Measurements from ENCODE around the gene BATF3. TPM values are rescaled to one million over a fixed set of nuclear protein-coding genes. Genes with fewer than 3 reads are reported as not detected.
A peak's percentile ranks its signal among the peaks of the same experiment; 100 is the strongest.

Gene BATF3, protein sequence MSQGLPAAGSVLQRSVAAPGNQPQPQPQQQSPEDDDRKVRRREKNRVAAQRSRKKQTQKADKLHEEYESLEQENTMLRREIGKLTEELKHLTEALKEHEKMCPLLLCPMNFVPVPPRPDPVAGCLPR
- 21.6 TPM for total RNA-seq
- polyA plus RNA-seq = 27.2 TPM
- long read RNA-seq, donor 1 = 0 reads
- long read RNA-seq, donor 2, transcript BATF3-201 (3 exons, 980 nt) = major isoform, 20 of 25 reads
- long read RNA-seq, donor 2, transcript BATF3-203 (2 exons, 2,357 nt) = minor isoform, 5 of 25 reads
- long read RNA-seq, donor 2, partial matches to known transcripts = 0 of 25 reads
- long read RNA-seq, donor 2, other reads (novel, unspliced or antisense) = 0 of 25 reads
- long read RNA-seq, donor 3, transcript BATF3-201 (3 exons, 980 nt) = major isoform, 12 of 13 reads
- long read RNA-seq, donor 3, partial matches to known transcripts = 0 of 13 reads
- long read RNA-seq, donor 3, other reads (novel, unspliced or antisense) = 0 of 13 reads
- long read RNA-seq, donor 4, partial matches to known transcripts = 0 of 2 reads
- long read RNA-seq, donor 4, other reads (novel, unspliced or antisense) = 0 of 2 reads
- long read RNA-seq, donor 5, transcript BATF3-201 (3 exons, 980 nt) = major isoform, 24 of 25 reads
- long read RNA-seq, donor 5, partial matches to known transcripts = 0 of 25 reads
- long read RNA-seq, donor 5, other reads (novel, unspliced or antisense) = 0 of 25 reads
- long read RNA-seq, donor 6, transcript BATF3-201 (3 exons, 980 nt) = major isoform, 8 of 11 reads
- long read RNA-seq, donor 6, partial matches to known transcripts = 0 of 11 reads
- long read RNA-seq, donor 6, other reads (novel, unspliced or antisense) = 0 of 11 reads
- long read RNA-seq, donor 7, transcript BATF3-201 (3 exons, 980 nt) = major isoform, 7 of 10 reads
- long read RNA-seq, donor 7, partial matches to known transcripts = 0 of 10 reads
- long read RNA-seq, donor 7, other reads (novel, unspliced or antisense) = 0 of 10 reads
- long read RNA-seq, donor 8, partial matches to known transcripts = 0 of 5 reads
- long read RNA-seq, donor 8, other reads (novel, unspliced or antisense) = 0 of 5 reads
- long read RNA-seq, donor 9, partial matches to known transcripts = 0 of 4 reads
- long read RNA-seq, donor 9, other reads (novel, unspliced or antisense) = 0 of 4 reads
- long read RNA-seq, donor 10, partial matches to known transcripts = 0 of 3 reads
- long read RNA-seq, donor 10, other reads (novel, unspliced or antisense) = 0 of 3 reads

DNA sequence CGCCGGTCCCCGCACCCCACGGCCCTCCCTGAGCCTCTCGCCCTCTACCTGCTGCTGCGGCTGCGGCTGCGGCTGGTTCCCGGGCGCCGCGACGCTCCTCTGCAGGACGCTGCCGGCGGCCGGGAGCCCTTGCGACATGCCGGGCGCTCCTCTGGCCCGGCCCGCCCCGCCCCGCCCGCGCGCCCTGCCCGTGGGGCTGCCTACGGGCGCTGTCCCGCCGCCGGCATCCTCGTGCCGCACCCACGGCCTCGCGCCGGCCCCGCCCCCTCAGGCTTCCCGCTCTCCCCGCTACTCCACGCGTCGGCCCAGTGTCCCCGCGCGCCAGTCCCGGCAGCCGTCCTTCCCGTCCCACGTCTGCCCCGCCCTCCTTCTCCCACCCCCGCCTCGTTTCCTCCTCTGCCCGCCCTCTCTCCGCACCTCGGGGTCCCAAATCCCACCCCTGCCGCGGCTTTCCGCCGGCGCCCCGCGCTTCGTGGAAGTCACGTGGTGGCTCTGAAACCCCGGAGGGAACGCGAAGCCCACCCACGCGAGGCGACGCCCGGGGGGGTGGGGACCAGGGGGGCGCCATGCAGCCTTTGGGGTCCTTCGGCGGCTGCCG lies at the start of gene BATF3:
BATF3 (minus strand) TSS at position 216 of the 598 bp plus-strand sequence; CDS start at position 138, 78 bp downstream.
- Histone ChIP-seq H3K27me3 (ENCODE audit: control insufficient read depth in 2 of 2, insufficient read depth in 1 of 2, low read length in 1 of 2) (peaks cover 19 to 67% of the 10 kb centered on the region in 2 donors), H3K4me3 (ENCODE audit: low read length in 2 of 2) (peak within 1 kb of the TSS; percentile 43 to 52), H3K36me3 (ENCODE audit: control insufficient read depth in 2 of 2, insufficient read depth in 2 of 2, low read length in 1 of 2) (no peaks in the 10 kb centered on the region), H3K4me1 (ENCODE audit: control insufficient read depth in 2 of 2, insufficient read depth in 2 of 2, low read length in 2 of 2) (peaks cover 11 to 26% of the 10 kb centered on the region in 2 donors), H3K27ac (ENCODE audit: low read depth in 1 of 2, low read length in 1 of 2) (no peak within 1 kb of the TSS), H3K9me3 (ENCODE audit: control insufficient read depth in 2 of 2, insufficient read depth in 1 of 2, low read length in 1 of 2) (no peaks in the 10 kb centered on the region)
- 1% methylated on average over 79 of the region's 79 CpGs for WGBS
- peak in 4 of 9 donors; percentile 13 to 46 (median 26) for DNase-seq (ENCODE audit: low read depth in 6 of 9, low spot score in 9 of 9)

- peaks cover 0 to 2% of the 10 kb centered on the region in 2 donors for H3K36me3 ChIP-seq (ENCODE audit: control insufficient read depth in 2 of 2, insufficient read depth in 2 of 2, low read length in 1 of 2)
- H3K9me3 ChIP-seq (ENCODE audit: control insufficient read depth in 2 of 2, insufficient read depth in 1 of 2, low read length in 1 of 2) = peaks cover 0 to 5% of the 10 kb centered on the region in 2 donors
- peaks cover 4 to 16% of the 10 kb centered on the region in 2 donors for H3K4me1 ChIP-seq (ENCODE audit: control insufficient read depth in 2 of 2, insufficient read depth in 2 of 2, low read length in 2 of 2)
- WGBS = 97% methylated on average over 3 of the region's 3 CpGs
- H3K27me3 ChIP-seq (ENCODE audit: control insufficient read depth in 2 of 2, insufficient read depth in 1 of 2, low read length in 1 of 2) = no peaks in the 10 kb centered on the region
- H3K4me3 ChIP-seq (ENCODE audit: low read length in 2 of 2) = no peak overlapping the region
- DNase-seq (ENCODE audit: low read depth in 6 of 9, low spot score in 9 of 9) = no peak
- H3K27ac ChIP-seq (ENCODE audit: low read depth in 1 of 2, low read length in 1 of 2) = no peak overlapping the region
Observed at GRCh38 chr1:212746546-212746945, 46.9 kb upstream of the BATF3 start.

DNA sequence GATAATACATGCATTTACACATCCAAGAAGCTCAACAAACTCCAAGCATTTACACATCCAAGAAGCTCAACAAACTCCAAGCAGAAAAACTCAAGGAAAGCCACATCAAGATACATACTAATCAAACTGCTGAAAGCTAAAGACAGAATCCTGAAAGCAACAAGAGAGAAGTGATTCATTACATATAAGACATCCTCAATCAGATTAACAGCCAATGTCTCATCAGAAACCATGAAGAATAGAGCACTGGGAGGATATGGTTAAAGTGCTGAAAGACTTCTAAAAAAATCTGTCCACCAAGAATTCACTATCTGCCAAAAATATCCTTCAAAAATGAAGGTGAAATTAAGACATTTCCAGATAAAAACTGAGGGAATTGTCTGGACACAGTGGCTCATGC lies 45.7 kb upstream of the BATF3 start:
- peaks cover 0 to 6% of the 10 kb centered on the region in 2 donors for H3K36me3 ChIP-seq (ENCODE audit: control insufficient read depth in 2 of 2, insufficient read depth in 2 of 2, low read length in 1 of 2)
- no peak overlapping the region for H3K27ac ChIP-seq (ENCODE audit: low read depth in 1 of 2, low read length in 1 of 2)
- no peak overlapping the region for H3K4me3 ChIP-seq (ENCODE audit: low read length in 2 of 2)
- H3K4me1 ChIP-seq (ENCODE audit: control insufficient read depth in 2 of 2, insufficient read depth in 2 of 2, low read length in 2 of 2) = peaks cover 4 to 15% of the 10 kb centered on the region in 2 donors
- DNase-seq (ENCODE audit: low read depth in 6 of 9, low spot score in 9 of 9) = no peak
- peaks cover 0 to 5% of the 10 kb centered on the region in 2 donors for H3K9me3 ChIP-seq (ENCODE audit: control insufficient read depth in 2 of 2, insufficient read depth in 1 of 2, low read length in 1 of 2)
- no peaks in the 10 kb centered on the region for H3K27me3 ChIP-seq (ENCODE audit: control insufficient read depth in 2 of 2, insufficient read depth in 1 of 2, low read length in 1 of 2)

- Histone ChIP-seq H3K9me3 (ENCODE audit: control insufficient read depth in 2 of 2, insufficient read depth in 1 of 2, low read length in 1 of 2) (peaks cover 0 to 5% of the 10 kb centered on the region in 2 donors), H3K36me3 (ENCODE audit: control insufficient read depth in 2 of 2, insufficient read depth in 2 of 2, low read length in 1 of 2) (peaks cover 0 to 9% of the 10 kb centered on the region in 2 donors), H3K27ac (ENCODE audit: low read depth in 1 of 2, low read length in 1 of 2) (peak overlapping the region; percentile 47 to 76), H3K4me3 (ENCODE audit: low read length in 2 of 2) (no peak overlapping the region), H3K27me3 (ENCODE audit: control insufficient read depth in 2 of 2, insufficient read depth in 1 of 2, low read length in 1 of 2) (no peaks in the 10 kb centered on the region), H3K4me1 (ENCODE audit: control insufficient read depth in 2 of 2, insufficient read depth in 2 of 2, low read length in 2 of 2) (peaks cover 4 to 9% of the 10 kb centered on the region in 2 donors)
- WGBS = 8% methylated on average over 4 of the region's 4 CpGs
- peak in 5 of 9 donors; percentile 37 to 74 (median 45) for DNase-seq (ENCODE audit: low read depth in 6 of 9, low spot score in 9 of 9)
Observed at GRCh38 chr1:212743901-212744475, 44.3 kb upstream of the BATF3 start.

GRCh38 chr1:212738330-212738729 lies 38.7 kb upstream of the BATF3 start:
- H3K27ac ChIP-seq (ENCODE audit: low read depth in 1 of 2, low read length in 1 of 2) = no peak overlapping the region
- peaks cover 0 to under 1% of the 10 kb centered on the region in 2 donors for H3K4me1 ChIP-seq (ENCODE audit: control insufficient read depth in 2 of 2, insufficient read depth in 2 of 2, low read length in 2 of 2)
- no peaks in the 10 kb centered on the region for H3K9me3 ChIP-seq (ENCODE audit: control insufficient read depth in 2 of 2, insufficient read depth in 1 of 2, low read length in 1 of 2)
- H3K4me3 ChIP-seq (ENCODE audit: low read length in 2 of 2) = no peak overlapping the region
- H3K27me3 ChIP-seq (ENCODE audit: control insufficient read depth in 2 of 2, insufficient read depth in 1 of 2, low read length in 1 of 2) = no peaks in the 10 kb centered on the region
- WGBS = 73% methylated on average over 1 of the region's 1 CpG
- no peak for DNase-seq (ENCODE audit: low read depth in 6 of 9, low spot score in 9 of 9)
- peaks cover under 1 to 11% of the 10 kb centered on the region in 2 donors for H3K36me3 ChIP-seq (ENCODE audit: control insufficient read depth in 2 of 2, insufficient read depth in 2 of 2, low read length in 1 of 2)

GRCh38 chr1:212737559-212737958 lies 37.9 kb upstream of the BATF3 start:
- Histone ChIP-seq H3K4me1 (ENCODE audit: control insufficient read depth in 2 of 2, insufficient read depth in 2 of 2, low read length in 2 of 2) (no peaks in the 10 kb centered on the region), H3K4me3 (ENCODE audit: low read length in 2 of 2) (no peak overlapping the region), H3K27me3 (ENCODE audit: control insufficient read depth in 2 of 2, insufficient read depth in 1 of 2, low read length in 1 of 2) (no peaks in the 10 kb centered on the region), H3K36me3 (ENCODE audit: control insufficient read depth in 2 of 2, insufficient read depth in 2 of 2, low read length in 1 of 2) (peaks cover 5 to 11% of the 10 kb centered on the region in 2 donors), H3K27ac (ENCODE audit: low read depth in 1 of 2, low read length in 1 of 2) (no peak overlapping the region), H3K9me3 (ENCODE audit: control insufficient read depth in 2 of 2, insufficient read depth in 1 of 2, low read length in 1 of 2) (no peaks in the 10 kb centered on the region)
- DNase-seq (ENCODE audit: low read depth in 6 of 9, low spot score in 9 of 9) = no peak

DNA sequence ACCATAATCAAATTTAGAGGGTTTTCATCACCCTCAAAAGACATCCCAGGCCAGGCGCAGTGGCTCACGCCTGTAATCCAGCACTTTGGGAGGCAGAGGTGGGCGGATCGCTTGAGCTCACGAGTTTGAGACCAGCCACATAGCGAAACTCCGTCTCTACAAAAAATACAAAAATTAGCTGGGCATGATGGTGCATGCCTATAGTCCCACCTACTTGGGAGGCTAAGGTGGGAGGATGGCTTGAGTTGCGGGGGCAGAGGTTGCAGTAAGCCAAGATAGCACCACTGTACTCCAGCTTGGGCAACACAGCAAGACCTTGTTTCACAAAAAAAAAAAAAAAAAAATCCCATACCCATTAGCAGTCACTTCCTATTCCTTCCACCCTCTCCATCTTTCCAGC lies 33.5 kb upstream of the BATF3 start:
- Histone ChIP-seq H3K27me3 (ENCODE audit: control insufficient read depth in 2 of 2, insufficient read depth in 1 of 2, low read length in 1 of 2) (no peaks in the 10 kb centered on the region), H3K27ac (ENCODE audit: low read depth in 1 of 2, low read length in 1 of 2) (no peak overlapping the region), H3K9me3 (ENCODE audit: control insufficient read depth in 2 of 2, insufficient read depth in 1 of 2, low read length in 1 of 2) (no peaks in the 10 kb centered on the region), H3K4me3 (ENCODE audit: low read length in 2 of 2) (no peak overlapping the region), H3K36me3 (ENCODE audit: control insufficient read depth in 2 of 2, insufficient read depth in 2 of 2, low read length in 1 of 2) (peaks cover 5% of the 10 kb centered on the region in 2 donors), H3K4me1 (ENCODE audit: control insufficient read depth in 2 of 2, insufficient read depth in 2 of 2, low read length in 2 of 2) (no peaks in the 10 kb centered on the region)
- DNase-seq (ENCODE audit: low read depth in 6 of 9, low spot score in 9 of 9) = no peak
- 98% methylated on average over 8 of the region's 8 CpGs for WGBS

DNA sequence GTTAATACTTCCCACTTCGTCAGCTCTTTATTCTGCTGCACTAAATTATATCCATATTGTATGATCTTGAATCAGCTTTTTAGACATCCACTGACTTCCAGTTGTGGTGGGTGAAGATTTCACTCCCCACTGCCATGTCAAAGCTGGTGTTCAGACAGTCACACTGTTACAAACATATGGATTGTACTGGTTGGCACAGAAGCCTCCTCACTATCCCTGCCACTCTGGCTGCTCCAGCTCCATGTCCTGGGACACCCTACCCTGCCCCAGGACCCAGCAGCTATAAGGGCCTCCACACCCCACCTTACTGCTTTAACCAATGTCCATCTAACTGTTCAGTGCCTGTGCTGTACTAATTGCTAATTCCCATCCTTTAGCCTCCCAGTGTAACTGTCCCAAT lies 32.0 kb upstream of the BATF3 start:
- H3K4me1 ChIP-seq (ENCODE audit: control insufficient read depth in 2 of 2, insufficient read depth in 2 of 2, low read length in 2 of 2) = no peaks in the 10 kb centered on the region
- no peak overlapping the region for H3K4me3 ChIP-seq (ENCODE audit: low read length in 2 of 2)
- no peak for DNase-seq (ENCODE audit: low read depth in 6 of 9, low spot score in 9 of 9)
- H3K27me3 ChIP-seq (ENCODE audit: control insufficient read depth in 2 of 2, insufficient read depth in 1 of 2, low read length in 1 of 2) = no peaks in the 10 kb centered on the region
- 97% methylated on average over 1 of the region's 1 CpG for WGBS
- H3K36me3 ChIP-seq (ENCODE audit: control insufficient read depth in 2 of 2, insufficient read depth in 2 of 2, low read length in 1 of 2) = peaks cover 5% of the 10 kb centered on the region in 2 donors
- H3K27ac ChIP-seq (ENCODE audit: low read depth in 1 of 2, low read length in 1 of 2) = no peak overlapping the region
- no peaks in the 10 kb centered on the region for H3K9me3 ChIP-seq (ENCODE audit: control insufficient read depth in 2 of 2, insufficient read depth in 1 of 2, low read length in 1 of 2)
